Immature natural killer cell (primary cell): Measurements from ENCODE around the gene ARL8B. TPM values are rescaled to one million over a fixed set of nuclear protein-coding genes. Genes with fewer than 3 reads are reported as not detected.
"Not testable (repeated sequence)": the region's sequence is repeated elsewhere in the genome, so short reads cannot be mapped to it uniquely, and the experiment has no call there.

Experiments
- DNase-seq, 3 donors: peaks; one replicate each; pipeline ENCODE4 v3.0.0; 2022; ENCODE audit warnings: mixed read lengths in 1 of 3
- H3K27ac Mint-ChIP-seq, 6 donors: one replicate each; pipeline ENCODE4 v1.8.0; 2020; ENCODE audit warnings: mixed read lengths in 6 of 6, mild to moderate bottlenecking in 5 of 6, inconsistent platforms in 4 of 6, moderate library complexity in 3 of 6
- H3K27me3 Mint-ChIP-seq, 3 donors: one replicate each; pipeline ENCODE4 v1.8.0; 2020 to 2021; ENCODE audit warnings: low read depth in 3 of 3, mild to moderate bottlenecking in 3 of 3, mixed read lengths in 3 of 3, moderate library complexity in 3 of 3, inconsistent platforms in 1 of 3
- H3K36me3 Mint-ChIP-seq, 3 donors: one replicate each; pipeline ENCODE4 v1.8.0; 2020; ENCODE audit warnings: mixed read lengths in 3 of 3, inconsistent platforms in 2 of 3, mild to moderate bottlenecking in 2 of 3
- H3K4me1 Mint-ChIP-seq, 2 donors: one replicate each; pipeline ENCODE4 v1.8.0; 2020; ENCODE audit warnings: inconsistent platforms in 2 of 2, mild to moderate bottlenecking in 2 of 2, mixed read lengths in 2 of 2, moderate library complexity in 1 of 2
- H3K4me3 Mint-ChIP-seq, 5 donors: one replicate each; pipeline ENCODE4 v1.8.0; 2020; ENCODE audit warnings: mild to moderate bottlenecking in 5 of 5, mixed read lengths in 5 of 5, inconsistent platforms in 3 of 5, moderate library complexity in 3 of 5
- H3K9me3 Mint-ChIP-seq, 6 donors: one replicate each; pipeline ENCODE4 v1.8.0; 2020; ENCODE audit warnings: mild to moderate bottlenecking in 6 of 6, mixed read lengths in 6 of 6, inconsistent platforms in 4 of 6, moderate library complexity in 3 of 6
- polyA plus RNA-seq, 3 donors: library from polyadenylated mRNA; unstranded; fragments of 300-500 nt; fragmentation: Illumina TruSeq; gene quantifications; one replicate each; pipeline ENCODE4 v1.2.3, GENCODE V29; 2021

The ARL8B gene
- polyA plus RNA-seq, 3 donors from 2014 or later = 37.7 to 63.4 (median 39.4) TPM

DNA sequence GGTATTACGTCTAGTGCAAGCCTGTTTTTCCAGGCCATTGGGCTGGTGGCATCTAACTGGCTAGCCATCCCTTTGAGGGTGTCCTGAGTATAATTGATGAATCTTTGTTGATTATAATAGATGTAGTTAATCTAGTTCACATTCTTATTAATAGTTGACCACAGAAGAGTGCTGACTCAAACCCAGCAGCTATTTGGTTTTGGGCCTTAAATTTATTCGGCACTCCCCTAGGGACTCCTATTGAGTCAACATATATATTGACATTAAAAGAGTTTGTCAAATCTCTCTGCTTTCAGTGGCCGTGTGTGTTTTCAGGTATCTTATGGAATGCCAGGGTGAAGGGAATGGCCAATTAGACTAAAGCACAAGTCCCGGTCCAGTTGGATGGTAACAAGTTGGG, 19.7 kb downstream of the ARL8B start:
- no peak for DNase-seq
- peaks cover 70 to 93% of the 10 kb centered on the region in 2 donors for H3K4me1 Mint-ChIP-seq
- peaks cover 0 to 5% (median 0%) of the 10 kb centered on the region in 6 donors for H3K9me3 Mint-ChIP-seq
- no peak overlapping the region for H3K4me3 Mint-ChIP-seq
- H3K36me3 Mint-ChIP-seq = peaks cover 0 to 24% (median 3%) of the 10 kb centered on the region in 3 donors
- peaks cover 0 to 3% (median 0%) of the 10 kb centered on the region in 3 donors for H3K27me3 Mint-ChIP-seq
- H3K27ac Mint-ChIP-seq = no peak overlapping the region

DNA sequence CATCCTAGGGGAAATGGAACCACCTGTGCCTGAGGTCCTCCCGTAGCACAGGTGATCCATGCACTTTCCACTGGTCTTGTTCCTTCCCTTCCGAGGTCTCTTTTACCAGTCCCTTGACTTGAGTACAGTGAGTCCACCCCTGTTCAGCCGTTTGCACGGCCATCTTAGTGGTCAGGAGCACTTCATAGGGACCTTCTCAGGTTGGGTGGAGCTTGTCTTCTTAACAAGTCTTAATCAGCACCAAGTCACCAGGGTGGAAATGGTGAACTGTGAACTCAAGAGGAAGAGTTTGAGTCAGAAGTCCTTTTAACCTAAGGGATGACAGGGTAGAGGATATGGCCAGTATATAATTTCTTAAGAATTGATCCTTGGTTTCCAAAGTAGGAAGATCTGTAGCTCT, 21.4 kb downstream of the ARL8B start:
- H3K4me1 Mint-ChIP-seq = peaks cover 68 to 88% of the 10 kb centered on the region in 2 donors
- H3K36me3 Mint-ChIP-seq = peaks cover 12 to 33% (median 13%) of the 10 kb centered on the region in 3 donors
- peaks cover 0 to 3% (median 0%) of the 10 kb centered on the region in 3 donors for H3K27me3 Mint-ChIP-seq
- DNase-seq = no peak
- H3K4me3 Mint-ChIP-seq = no peak overlapping the region
- peaks cover 0 to 9% (median 1%) of the 10 kb centered on the region in 6 donors for H3K9me3 Mint-ChIP-seq
- peak overlapping the region in 1 of 6 donors; percentile 28 for H3K27ac Mint-ChIP-seq

DNA sequence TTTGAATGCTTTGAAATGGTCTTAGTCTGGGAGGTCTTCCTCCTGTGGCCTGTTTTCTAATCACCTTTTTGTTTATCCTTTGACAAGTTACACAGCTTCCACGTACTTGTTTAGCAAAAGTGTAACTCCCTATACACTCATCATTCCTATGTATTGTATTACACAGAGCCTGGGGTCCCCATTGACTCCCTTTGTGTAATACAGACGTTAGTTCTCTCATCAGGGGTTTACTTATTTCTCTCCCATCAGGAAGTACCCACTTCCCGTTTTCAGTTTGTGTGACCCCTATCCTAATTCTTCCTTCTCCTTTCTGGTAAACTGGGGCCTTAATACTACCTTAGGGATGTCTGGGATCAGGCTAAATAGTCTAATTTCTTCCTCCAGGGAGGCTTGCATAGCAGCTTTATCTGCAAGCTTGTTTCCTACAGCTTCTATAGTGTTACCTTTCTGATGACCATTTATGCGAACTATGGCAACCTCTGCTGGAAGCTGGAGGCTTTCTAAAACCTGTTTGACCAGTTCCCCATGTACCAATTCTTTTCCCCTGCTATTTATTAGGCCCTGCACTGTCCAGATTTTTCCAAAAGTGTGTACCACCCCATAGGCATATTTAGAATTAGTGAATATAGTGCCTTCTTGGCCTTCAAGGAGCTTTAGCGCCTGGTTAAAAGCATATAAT, 22.4 kb downstream of the ARL8B start:
- Mint-ChIP-seq H3K4me3 (no peak overlapping the region), H3K27ac (no peak overlapping the region), H3K27me3 (peaks cover 0 to 3% (median 0%) of the 10 kb centered on the region in 3 donors), H3K4me1 (peaks cover 67 to 88% of the 10 kb centered on the region in 2 donors), H3K9me3 (peaks cover 0 to 9% (median 1%) of the 10 kb centered on the region in 6 donors), H3K36me3 (peaks cover 12 to 33% (median 13%) of the 10 kb centered on the region in 3 donors)
- no peak for DNase-seq

DNA sequence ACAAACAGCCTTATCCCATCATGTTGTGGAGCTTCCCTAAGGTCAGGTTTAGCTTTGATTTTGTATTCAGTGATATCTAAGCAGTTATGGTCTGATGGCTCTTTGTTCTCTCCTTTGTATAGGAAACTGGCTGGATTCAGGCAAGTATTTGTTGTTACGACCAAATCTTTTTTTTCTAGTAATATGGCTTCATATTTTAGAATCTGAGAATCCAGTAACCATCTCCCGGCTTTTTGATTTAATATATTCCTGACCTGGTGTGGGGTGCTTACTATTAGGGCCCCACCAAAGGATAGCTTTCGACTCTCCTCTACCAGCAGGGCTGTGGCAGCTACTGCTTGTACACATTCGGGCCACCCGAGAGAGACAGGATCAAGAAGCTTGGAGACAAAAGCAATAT, 23.0 kb downstream of the ARL8B start:
- H3K27me3 Mint-ChIP-seq = peaks cover 0 to 3% (median 0%) of the 10 kb centered on the region in 3 donors
- peaks cover 12 to 33% (median 13%) of the 10 kb centered on the region in 3 donors for H3K36me3 Mint-ChIP-seq
- peaks cover 66 to 88% of the 10 kb centered on the region in 2 donors for H3K4me1 Mint-ChIP-seq
- DNase-seq = no peak
- H3K27ac Mint-ChIP-seq = no peak overlapping the region
- peaks cover 0 to 9% (median 1%) of the 10 kb centered on the region in 6 donors for H3K9me3 Mint-ChIP-seq
- no peak overlapping the region for H3K4me3 Mint-ChIP-seq

DNA sequence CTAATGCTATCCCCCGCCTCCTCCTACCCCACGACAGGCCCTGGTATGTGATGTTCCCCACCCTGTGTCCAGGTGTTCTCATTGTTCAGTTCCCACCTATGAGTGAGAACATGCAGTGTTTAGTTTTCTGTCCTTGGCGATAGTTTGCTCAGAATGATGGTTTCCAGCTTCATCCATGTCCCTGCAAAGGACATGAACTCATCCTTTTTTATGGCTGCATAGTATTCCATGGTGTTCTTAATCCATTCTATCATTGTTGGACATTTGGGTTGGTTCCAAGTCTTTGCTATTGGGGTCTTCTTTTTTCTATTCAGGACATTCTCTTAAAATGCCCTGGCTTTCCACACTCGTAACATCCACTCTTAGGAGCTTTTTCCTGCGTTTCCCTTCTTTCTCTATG, 25.1 kb downstream of the ARL8B start:
- not testable (repeated sequence) for H3K4me3 Mint-ChIP-seq, H3K9me3 Mint-ChIP-seq, H3K27me3 Mint-ChIP-seq, DNase-seq
- Mint-ChIP-seq H3K4me1 (peaks cover 57 to 85% of the 10 kb centered on the region in 2 donors), H3K27ac (peak overlapping the region in 1 of 6 donors; percentile 5), H3K36me3 (peaks cover 12 to 33% (median 13%) of the 10 kb centered on the region in 3 donors)

DNA sequence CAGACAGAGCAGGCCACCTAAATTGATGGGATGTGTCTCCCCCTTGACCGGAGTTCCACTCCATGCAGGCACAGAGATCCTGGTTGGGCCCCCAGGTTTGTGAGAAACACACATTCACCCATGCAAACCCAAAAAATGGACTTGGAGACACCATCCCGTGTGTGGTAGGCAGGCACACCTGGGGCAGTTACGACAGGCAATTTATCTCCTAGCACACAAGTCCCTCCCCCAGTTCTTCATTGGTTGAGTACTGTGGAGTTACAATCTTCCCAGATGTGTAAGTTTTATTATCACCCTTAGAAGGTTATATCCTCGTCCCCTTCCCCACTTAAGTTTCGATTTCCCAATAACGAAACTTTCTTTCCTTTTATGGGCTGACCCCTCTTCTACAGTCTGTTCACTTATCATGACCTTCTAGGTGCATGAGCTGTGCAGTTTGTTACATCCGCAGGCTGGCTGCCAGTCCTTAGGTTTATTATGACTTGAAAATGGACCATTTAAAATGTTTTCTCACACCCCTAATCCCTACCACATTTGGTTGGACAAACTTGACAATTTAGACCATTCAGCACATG, 27.3 kb downstream of the ARL8B start:
- Mint-ChIP-seq H3K27ac (peak overlapping the region in 3 of 6 donors; percentile 6 to 27 (median 15)), H3K9me3 (peaks cover 0 to 6% (median under 1%) of the 10 kb centered on the region in 6 donors), H3K4me3 (no peak overlapping the region), H3K36me3 (peaks cover 12 to 26% (median 13%) of the 10 kb centered on the region in 3 donors), H3K27me3 (peaks cover 0 to 3% (median 2%) of the 10 kb centered on the region in 3 donors), H3K4me1 (peaks cover 56 to 90% of the 10 kb centered on the region in 2 donors)
- DNase-seq = no peak

DNA sequence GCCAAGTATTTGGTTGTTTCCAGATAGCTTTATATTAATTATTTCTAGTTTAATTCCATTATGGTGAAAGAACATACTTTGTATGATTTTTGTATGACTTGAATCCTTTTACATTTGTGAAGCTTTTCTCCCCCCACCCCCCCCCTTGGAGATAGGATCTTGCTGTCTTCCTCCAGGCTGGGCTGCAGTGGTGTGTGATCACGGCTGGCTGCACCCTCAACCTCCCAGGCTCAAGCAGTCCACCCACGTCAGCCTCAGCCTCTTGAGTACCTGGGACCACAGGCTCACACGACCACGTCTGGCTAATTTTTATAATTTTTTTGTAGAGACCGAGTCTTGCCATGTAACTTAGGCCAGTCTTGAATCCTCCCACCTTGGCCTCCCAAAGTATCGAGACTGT, 29.5 kb downstream of the ARL8B start:
- H3K27me3 Mint-ChIP-seq = peaks cover 0 to 2% (median under 1%) of the 10 kb centered on the region in 3 donors
- H3K4me3 Mint-ChIP-seq = no peak overlapping the region
- H3K9me3 Mint-ChIP-seq = peaks cover 0 to 4% (median 0%) of the 10 kb centered on the region in 6 donors
- DNase-seq = no peak
- no peak overlapping the region for H3K27ac Mint-ChIP-seq
- H3K4me1 Mint-ChIP-seq = peaks cover 66 to 90% of the 10 kb centered on the region in 2 donors
- peaks cover 11 to 13% (median 11%) of the 10 kb centered on the region in 3 donors for H3K36me3 Mint-ChIP-seq

DNA sequence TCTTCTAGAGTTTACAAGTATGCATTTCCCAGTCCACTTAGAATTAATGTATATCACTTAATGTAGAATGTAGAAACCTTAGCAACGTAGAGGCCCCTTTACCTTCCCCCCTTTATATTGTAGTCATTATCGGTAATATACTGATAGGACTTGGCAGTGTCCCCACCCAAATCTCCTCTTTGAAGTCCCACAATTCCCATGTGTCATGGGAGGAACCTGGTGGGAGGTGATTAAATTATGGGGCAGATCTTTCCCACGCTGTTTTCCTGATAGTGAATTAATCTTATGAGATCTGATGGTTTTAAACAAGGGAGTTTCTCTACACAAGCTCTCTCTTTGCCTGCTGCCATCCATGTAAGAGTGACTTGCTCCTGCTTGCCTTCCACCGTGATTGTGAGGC, 31.0 kb downstream of the ARL8B start:
- no peaks in the 10 kb centered on the region for H3K9me3 Mint-ChIP-seq
- H3K4me1 Mint-ChIP-seq = peaks cover 71 to 97% of the 10 kb centered on the region in 2 donors
- DNase-seq = no peak
- peak overlapping the region in 2 of 6 donors; percentile 24 to 28 for H3K27ac Mint-ChIP-seq
- no peaks in the 10 kb centered on the region for H3K36me3 Mint-ChIP-seq
- no peak overlapping the region for H3K4me3 Mint-ChIP-seq
- peaks cover 0 to 2% (median 2%) of the 10 kb centered on the region in 3 donors for H3K27me3 Mint-ChIP-seq

DNA sequence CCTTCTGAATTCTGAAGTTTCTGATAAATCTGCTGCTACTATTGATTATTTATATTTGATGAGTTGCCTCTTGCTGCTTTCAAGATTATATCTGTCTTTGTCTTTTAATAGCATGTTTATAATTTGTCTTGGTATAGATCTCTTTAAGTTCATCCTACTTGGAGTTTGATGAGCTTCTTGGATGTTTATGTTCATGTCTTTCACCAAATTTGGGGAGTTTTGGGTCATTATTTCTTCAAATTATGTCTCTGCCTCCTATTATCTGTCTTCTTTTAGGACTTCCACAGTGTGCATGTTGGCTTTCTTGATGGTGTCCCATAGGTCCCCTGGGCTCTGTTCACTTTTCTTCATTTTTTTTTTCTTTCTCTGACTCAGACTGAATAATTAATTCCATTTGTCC, 33.1 kb downstream of the ARL8B start:
- H3K9me3 Mint-ChIP-seq = no peaks in the 10 kb centered on the region
- no peak for DNase-seq
- H3K36me3 Mint-ChIP-seq = no peaks in the 10 kb centered on the region
- H3K4me1 Mint-ChIP-seq = peaks cover 63 to 86% of the 10 kb centered on the region in 2 donors
- peak overlapping the region in 1 of 5 donors; percentile 21 for H3K4me3 Mint-ChIP-seq
- peaks cover 0 to 2% (median 2%) of the 10 kb centered on the region in 3 donors for H3K27me3 Mint-ChIP-seq
- H3K27ac Mint-ChIP-seq = peak overlapping the region in 3 of 6 donors; percentile 0 to 19 (median 1)

DNA sequence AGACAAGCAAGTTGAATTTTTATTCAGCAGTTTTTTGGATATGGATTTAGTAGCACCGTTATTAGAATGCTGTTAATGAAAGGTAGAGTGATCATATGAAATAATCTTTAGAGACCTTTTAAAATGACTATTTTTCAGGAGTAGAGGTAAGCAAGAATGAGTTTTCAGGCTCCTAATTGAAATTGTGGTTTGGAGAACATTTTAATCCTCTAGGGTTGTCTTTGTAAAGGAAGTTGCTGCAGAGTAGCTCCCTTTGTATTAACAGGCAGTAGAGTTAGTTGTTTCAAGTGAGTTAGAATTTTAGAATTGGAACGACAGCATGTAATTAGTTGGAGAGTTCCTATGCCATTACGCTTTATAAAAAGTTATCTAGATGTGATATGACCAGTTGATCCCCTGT, 38.2 kb downstream of the ARL8B start:
- H3K9me3 Mint-ChIP-seq = no peaks in the 10 kb centered on the region
- no peak overlapping the region for H3K4me3 Mint-ChIP-seq
- peaks cover 0 to 2% (median 0%) of the 10 kb centered on the region in 3 donors for H3K27me3 Mint-ChIP-seq
- H3K36me3 Mint-ChIP-seq = no peaks in the 10 kb centered on the region
- peak overlapping the region in 2 of 6 donors; percentile 6 to 37 for H3K27ac Mint-ChIP-seq
- H3K4me1 Mint-ChIP-seq = peaks cover 61 to 86% of the 10 kb centered on the region in 2 donors
- no peak for DNase-seq

DNA sequence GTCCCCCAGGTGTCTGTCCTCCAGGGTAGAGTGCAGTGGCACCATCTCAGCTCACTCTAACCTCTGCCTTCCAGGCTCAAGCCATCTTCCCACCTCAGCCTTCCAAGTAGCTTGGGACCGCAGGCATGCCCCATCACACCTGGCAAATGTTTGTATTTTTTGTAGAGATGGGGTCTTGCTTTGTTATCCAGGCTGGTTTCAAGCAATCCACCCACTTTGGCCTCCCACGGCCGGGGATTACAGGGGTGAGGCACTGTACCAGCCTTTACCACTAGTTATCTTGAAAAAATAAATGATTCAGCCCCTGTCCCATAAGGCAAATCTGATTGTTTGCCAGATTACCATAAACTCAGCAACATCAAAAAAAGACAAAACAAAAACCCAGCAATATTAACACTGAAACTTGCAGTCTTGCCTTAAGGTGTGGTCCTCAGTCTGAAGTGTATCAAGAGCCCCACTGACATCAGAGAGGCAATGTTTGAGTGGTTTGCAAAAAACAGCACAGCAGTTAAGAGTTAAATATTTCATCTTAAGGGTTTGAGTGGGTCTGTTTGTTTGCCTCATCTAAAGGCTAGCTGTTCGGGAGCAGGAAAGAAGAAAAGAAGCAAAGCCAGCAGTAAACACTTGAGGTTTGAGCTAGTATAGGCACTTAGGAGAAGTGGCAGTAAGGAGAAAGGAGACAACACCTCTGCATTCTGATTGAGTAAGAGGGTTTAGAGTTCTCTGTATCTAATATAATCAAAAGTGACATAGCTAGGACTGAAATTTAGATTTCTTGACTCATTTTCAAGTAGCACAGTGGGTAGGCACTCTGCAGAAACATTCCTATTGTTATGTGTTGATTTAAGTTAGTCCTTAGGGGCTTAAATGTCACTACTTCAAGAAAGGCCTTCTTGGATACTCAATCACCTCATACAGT, 39.1 kb downstream of the ARL8B start:
- Mint-ChIP-seq H3K27me3 (peaks cover 0 to 2% (median 0%) of the 10 kb centered on the region in 3 donors), H3K27ac (peak overlapping the region in 4 of 6 donors; percentile 17 to 79 (median 54)), H3K4me3 (no peak overlapping the region), H3K9me3 (no peaks in the 10 kb centered on the region), H3K4me1 (peaks cover 60 to 83% of the 10 kb centered on the region in 2 donors), H3K36me3 (no peaks in the 10 kb centered on the region)
- DNase-seq = no peak

DNA sequence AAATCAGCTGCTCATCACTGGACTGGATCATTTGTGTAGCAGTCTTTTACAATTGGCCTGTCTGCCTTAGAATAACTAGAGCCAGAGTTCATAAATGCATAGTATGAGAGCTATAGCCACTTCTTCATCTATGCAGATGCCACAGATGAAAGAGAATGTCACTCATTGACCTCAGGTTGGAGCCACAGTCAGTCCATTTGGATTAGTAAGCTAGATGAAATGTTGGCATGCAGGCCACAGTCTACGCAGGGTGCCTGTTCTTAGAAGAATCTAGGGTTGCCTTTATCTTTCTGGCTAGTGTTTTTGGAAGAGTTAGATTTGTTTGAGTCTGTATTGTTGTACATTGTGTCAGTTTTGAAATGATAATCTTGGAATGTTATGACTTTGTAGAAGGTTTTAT, 40.0 kb downstream of the ARL8B start:
- Mint-ChIP-seq H3K36me3 (no peaks in the 10 kb centered on the region), H3K9me3 (no peaks in the 10 kb centered on the region), H3K27ac (peak overlapping the region in 2 of 6 donors; percentile 7 to 19), H3K27me3 (no peaks in the 10 kb centered on the region), H3K4me3 (no peak overlapping the region), H3K4me1 (peaks cover 61 to 82% of the 10 kb centered on the region in 2 donors)
- no peak for DNase-seq

DNA sequence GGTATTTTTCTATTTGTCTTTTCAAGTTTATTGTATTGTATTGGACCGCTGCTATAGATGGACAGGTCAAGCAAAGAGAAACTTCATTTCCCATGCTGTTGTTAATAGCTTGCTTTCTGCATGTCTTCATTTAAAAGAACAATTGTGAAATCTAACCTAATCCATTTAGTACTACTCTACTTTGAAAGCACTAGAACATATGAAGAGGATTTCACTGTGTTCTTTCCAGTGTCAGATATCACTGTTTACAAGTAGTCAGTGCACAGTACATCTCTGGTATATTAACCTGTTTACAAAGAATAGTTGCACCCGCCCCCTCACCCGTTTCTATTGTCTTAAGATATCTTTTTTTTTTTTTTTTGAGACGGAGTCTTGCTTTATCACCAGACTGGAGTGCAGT, 43.6 kb downstream of the ARL8B start:
- Mint-ChIP-seq H3K9me3 (no peaks in the 10 kb centered on the region), H3K4me3 (no peak overlapping the region), H3K36me3 (no peaks in the 10 kb centered on the region), H3K27me3 (no peaks in the 10 kb centered on the region), H3K27ac (no peak overlapping the region), H3K4me1 (peaks cover 57 to 77% of the 10 kb centered on the region in 2 donors)
- no peak for DNase-seq
